ENCODE results near the gene BLVRA.

The BLVRA gene

GRCh38 chr7:43834463-43835251 lies 76.2 kb downstream of the BLVRA start:
- ChIA-PET CTCF (interaction anchor here (0.9 to 8.0 kb wide), 6 partner anchors 8 to 253 kb away, joined by 3 to 133 read pairs (median 37); partner anchors contain the start of gene STK17A), POLR2A (no interaction called here)
- no peak for TF ChIP-seq CTCF (IDR thresholded peaks at IDR 0.05; ENCODE audit: insufficient read depth, low read length, missing control alignments)
- H3K4me3 ChIP-seq (ENCODE audit: low read depth, low read length) = no peak overlapping the region
- DNase-seq (ENCODE audit: low read depth, low spot score) = no peak

- CTCF ChIA-PET = interaction anchor here (0.6 to 8.0 kb wide), 42 partner anchors 11 to 951 kb away, joined by 3 to 133 read pairs (median 5); partner anchors contain the start of genes BLVRA, COA1, MRPL32 and MRPS24
- no peak overlapping the region; the same call in 1 of the 2 replicates for H3K4me3 ChIP-seq (ENCODE audit: low read depth, low read length)
- TF ChIP-seq CTCF (IDR thresholded peaks at IDR 0.05; ENCODE audit: insufficient read depth, low read length, missing control alignments) = no peak
- POLR2A ChIA-PET = interaction anchor here (0.6 kb wide), 1 partner anchor 71 kb away, joined by 3 read pairs; no protein-coding TSS in a partner anchor
- no peak for DNase-seq (ENCODE audit: low read depth, low spot score)
Observed at GRCh38 chr7:43838201-43838658, 79.8 kb downstream of the BLVRA start.

- POLR2A ChIA-PET = no interaction called here
- H3K4me3 ChIP-seq (ENCODE audit: low read depth, low read length) = no peak overlapping the region
- DNase-seq (ENCODE audit: low read depth, low spot score) = no peak
- CTCF ChIA-PET = interaction anchor here (0.8 to 1.7 kb wide), 5 partner anchors 10 to 144 kb away, joined by 3 to 6 read pairs (median 4); partner anchors contain the start of gene COA1
- no peak for TF ChIP-seq CTCF (IDR thresholded peaks at IDR 0.05; ENCODE audit: insufficient read depth, low read length, missing control alignments)
Observed at GRCh38 chr7:43843296-43843695, 84.8 kb downstream of the BLVRA start.

GRCh38 chr7:43844257-43844656 lies 85.8 kb downstream of the BLVRA start:
- ChIA-PET POLR2A (interaction anchor here (1.2 kb wide), 1 partner anchor 115 kb away, joined by 3 read pairs; the partner anchor contains the start of gene COA1), CTCF (interaction anchor here (0.9 to 2.1 kb wide), 5 partner anchors 9 to 262 kb away, joined by 3 to 11 read pairs (median 3); partner anchors contain the start of genes COA1 and STK17A)
- TF ChIP-seq CTCF (IDR thresholded peaks at IDR 0.05; ENCODE audit: insufficient read depth, low read length, missing control alignments) = no peak

GRCh38 chr7:43844662-43845061 lies 86.2 kb downstream of the BLVRA start:
- no peak for DNase-seq (ENCODE audit: low read depth, low spot score)
- TF ChIP-seq CTCF (IDR thresholded peaks at IDR 0.05; ENCODE audit: insufficient read depth, low read length, missing control alignments) = no peak
- no peak overlapping the region for H3K4me3 ChIP-seq (ENCODE audit: low read depth, low read length)
- ChIA-PET POLR2A (interaction anchor here (1.2 kb wide), 1 partner anchor 115 kb away, joined by 3 read pairs; the partner anchor contains the start of gene COA1), CTCF (interaction anchor here (0.9 to 2.1 kb wide), 5 partner anchors 9 to 262 kb away, joined by 3 to 11 read pairs (median 3); partner anchors contain the start of genes COA1 and STK17A)

More at GRCh38 chr7:43844257-43844656, 85.8 kb downstream of the BLVRA start:
- H3K4me3 ChIP-seq (ENCODE audit: low read depth, low read length) = no peak overlapping the region
- no peak for DNase-seq (ENCODE audit: low read depth, low spot score)

- no peak for DNase-seq (ENCODE audit: low read depth, low spot score)
- POLR2A ChIA-PET = no interaction called here
- TF ChIP-seq CTCF (IDR thresholded peaks at IDR 0.05; ENCODE audit: insufficient read depth, low read length, missing control alignments) = no peak
- H3K4me3 ChIP-seq (ENCODE audit: low read depth, low read length) = no peak overlapping the region
- CTCF ChIA-PET = interaction anchor here (1.3 to 3.7 kb wide), 2 partner anchors 9 to 18 kb away, joined by 3 to 60 read pairs; no protein-coding TSS in a partner anchor
Observed at GRCh38 chr7:43847496-43847895, 89.0 kb downstream of the BLVRA start.
